ENCODE measurements around the gene KCNAB3. TPM values are rescaled to one million over a fixed set of nuclear protein-coding genes. Genes with fewer than 3 reads are reported as not detected.

Gene KCNAB3
- total RNA-seq, 1 donor from 2014 or later: 0.43 TPM

DNA sequence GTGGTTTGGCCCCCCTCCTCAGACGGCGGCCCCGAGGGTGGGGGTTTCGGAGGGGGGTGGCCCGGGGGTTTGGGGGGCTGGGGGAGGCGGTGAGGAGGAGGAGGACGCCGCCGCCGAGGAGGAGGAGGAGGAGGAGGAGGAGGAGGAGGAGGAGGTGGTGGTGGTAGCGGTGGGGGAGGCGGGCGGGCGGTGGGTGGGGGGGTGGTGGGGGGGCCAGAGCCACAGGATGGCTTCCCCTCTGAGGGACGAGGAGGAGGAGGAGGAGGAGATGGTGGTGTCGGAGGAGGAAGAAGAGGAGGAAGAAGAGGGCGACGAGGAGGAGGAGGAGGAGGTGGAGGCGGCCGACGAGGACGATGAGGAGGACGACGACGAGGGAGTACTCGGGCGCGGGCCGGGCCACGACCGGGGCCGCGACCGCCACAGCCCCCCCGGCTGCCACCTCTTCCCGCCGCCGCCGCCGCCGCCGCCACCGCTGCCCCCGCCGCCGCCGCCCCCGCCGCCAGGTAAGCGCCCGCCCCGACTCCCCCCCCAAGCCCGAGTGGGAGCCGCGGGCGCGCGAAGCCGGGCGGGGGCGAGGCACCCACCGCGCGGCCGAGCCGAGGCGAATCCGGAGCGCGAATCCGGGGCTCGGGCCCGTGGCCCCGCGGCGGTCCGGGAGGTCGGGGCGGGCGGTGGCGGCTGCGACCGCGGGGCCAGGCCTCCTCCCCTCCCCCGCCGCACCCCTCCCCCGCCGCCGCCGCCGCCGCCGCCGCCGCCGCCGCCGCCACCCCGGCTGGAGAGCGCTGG is 44.9 kb downstream of the KCNAB3 start:
- no peak for DNase-seq (ENCODE audit: low spot score)
- intact Hi-C loops (cut with DNase I): loop anchor here (5.0 kb wide), 1 partner anchor 42 kb away; no protein-coding TSS in a partner anchor

DNA sequence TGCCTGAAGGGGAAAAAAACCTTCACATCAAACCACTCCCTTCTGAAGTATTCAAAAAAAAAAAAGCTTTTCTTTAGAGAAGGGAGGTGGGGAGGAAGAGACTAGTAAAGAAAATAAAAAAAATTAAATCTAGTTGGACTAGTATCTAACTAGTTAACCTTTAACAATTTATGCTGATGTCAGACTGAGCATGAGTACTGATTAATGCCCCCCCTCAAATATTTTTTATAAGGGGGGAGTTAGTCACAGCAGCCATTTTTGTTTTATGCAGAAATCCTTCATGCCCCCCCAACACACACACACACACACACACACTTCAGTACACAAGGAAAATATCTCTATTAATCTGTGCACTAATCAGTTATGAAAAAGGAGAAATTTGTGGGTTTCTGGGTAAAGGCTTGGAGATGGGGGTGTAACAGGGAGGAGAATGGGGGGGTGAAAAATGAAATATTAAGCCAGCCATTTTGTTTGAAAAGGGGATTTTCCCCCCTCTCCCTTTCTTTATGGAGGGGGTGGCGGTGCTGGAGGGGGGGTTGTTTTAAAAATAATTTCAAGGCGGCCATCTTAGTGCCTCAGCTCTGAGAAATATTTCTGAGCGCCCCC is 45.8 kb downstream of the KCNAB3 start:
- DNase-seq (ENCODE audit: low spot score): no peak
- intact Hi-C loops (cut with DNase I): no loop called here

DNA sequence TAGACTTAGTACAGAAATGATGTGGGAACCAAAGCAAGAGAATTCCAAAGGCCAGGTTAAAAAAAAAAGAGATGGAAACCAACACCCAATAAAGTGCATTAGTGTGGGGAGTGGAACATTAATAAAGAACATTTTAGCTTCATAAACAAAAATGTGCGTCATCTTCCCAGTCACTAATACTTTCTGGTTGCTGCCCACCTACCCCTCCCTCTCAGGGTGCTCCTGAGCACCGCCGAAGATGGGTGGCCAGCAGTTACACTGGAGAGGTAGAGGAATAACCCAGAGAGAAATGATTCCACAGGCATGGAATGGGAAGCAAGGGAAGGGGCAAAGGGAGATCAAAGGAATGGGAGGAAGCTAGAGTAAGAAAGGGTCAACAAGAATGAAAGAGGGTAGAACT is 47.0 kb downstream of the KCNAB3 start:
- no peak for DNase-seq (ENCODE audit: low spot score)
- intact Hi-C loops (cut with DNase I): no loop called here

DNA sequence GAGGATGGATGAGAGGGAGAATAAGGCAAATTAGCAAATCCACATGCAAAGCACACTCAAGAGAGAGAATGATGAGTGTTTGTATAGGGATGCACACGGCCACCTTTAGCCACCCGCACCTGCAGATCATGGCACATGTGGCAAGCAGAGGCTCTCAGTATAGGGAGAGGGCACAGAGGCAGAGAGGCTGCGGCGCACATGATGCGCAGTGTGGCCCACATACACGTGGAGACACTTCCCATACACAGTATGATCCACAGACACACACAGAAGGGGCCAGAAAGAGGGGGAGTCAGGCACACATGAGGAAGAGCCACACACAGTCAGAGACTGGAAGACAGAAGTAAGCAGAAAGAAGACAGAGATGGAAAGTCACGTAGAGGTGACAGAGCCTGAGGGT is 47.6 kb downstream of the KCNAB3 start:
- intact Hi-C loops (cut with DNase I): no loop called here

DNA sequence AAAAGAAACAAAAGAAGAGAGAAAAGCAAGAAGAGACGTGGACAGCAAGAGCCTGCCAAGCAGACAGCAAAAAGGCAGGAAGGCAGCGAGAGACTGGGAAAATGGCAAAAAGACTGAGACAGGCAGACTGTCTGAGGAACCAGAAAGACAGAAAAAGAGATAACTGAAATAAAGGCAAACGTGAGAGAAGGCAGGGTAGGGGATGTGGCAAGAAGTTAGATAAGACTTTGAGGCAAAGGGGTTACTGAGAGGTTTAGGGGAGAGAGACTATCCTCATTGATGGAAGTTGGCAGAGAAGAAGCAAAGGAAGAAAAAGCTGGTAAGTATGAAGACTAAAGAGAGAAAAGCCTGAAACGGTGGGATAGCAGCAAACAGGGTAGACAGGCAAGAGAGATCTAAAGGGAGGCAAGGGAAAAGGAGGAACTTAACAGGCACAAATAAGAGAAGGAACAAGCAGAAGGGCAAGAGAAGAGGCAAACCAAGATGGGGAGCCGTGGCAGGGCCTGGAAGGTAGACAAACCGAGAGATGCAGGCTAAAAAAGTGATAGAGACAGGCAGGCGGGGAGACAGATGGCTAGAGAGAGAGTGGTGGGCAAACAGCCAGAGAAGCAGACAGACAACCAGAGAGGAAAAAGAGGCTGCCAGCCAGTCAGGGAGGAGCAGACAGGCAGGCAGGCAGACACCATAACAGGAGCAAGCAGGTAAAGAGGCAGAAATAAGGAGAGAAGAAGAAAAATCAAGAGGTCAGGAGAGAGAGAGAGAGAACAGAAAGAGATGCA is 48.2 kb downstream of the KCNAB3 start:
- DNase-seq (ENCODE audit: low spot score): no peak
- intact Hi-C loops (cut with DNase I): no loop called here

More for the DNA sequence above, 47.6 kb downstream of the KCNAB3 start:
- DNase-seq (ENCODE audit: low spot score): no peak

DNA sequence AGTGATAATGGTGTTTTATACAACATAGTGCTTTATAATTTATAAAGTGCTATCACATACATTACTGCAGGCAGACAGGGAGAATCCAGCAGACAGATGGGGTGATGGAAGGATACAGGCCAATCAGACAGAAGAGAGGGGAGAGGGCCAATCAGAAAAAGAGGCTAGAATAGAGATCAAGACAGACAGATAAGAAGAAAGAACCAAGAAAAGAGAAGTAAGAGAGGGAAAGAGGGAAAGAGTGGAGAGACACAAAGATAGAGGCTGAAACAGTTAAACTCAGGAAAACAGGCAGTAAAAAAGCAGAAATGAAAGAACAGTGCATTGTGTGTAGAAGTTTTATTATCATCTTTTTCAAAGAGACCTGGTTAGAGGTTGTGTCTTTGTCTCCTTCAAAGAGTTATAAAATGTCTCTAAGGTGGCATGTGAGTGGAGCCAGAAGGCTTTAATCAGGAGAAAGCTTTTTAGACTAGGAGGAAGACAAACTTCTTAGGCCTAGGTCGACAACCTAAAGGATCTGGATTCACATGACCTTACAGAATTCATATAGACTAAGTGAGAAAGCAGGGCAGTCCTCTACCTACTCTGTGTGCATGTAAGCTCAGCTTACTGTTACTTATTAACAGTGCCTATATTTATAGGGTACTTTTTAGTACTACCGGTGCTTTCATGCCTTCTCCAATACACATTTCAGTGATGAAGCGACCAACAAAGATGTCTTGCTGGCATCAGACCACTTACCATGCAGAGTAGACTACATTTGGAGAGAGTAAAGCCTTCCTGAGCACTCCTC is 49.4 kb downstream of the KCNAB3 start:
- DNase-seq (ENCODE audit: low spot score): no peak
- intact Hi-C loops (cut with DNase I): no loop called here

DNA sequence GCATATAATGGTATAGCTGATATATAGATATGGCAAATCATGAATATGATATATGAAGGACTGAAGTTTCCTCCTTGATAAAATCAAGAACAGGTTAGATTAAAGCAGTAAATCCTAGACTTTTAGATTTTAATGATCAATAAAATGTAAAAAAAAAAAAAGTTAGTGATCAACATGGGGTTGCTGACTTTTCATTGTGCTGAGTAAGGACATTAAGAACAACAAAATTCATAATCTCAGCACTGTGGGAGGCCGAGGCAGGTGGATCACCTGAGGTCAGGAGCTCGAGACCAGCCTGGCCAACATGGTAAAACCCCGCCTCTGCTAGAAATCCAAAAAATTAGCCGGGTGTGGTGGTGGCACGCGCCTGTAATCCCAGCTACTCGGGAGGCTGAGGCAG is 51.4 kb downstream of the KCNAB3 start:
- DNase-seq (ENCODE audit: low spot score): no peak
- intact Hi-C loops (cut with DNase I): no loop called here

GRCh38 chr17:7875804-7876370 is 53.8 kb downstream of the KCNAB3 start:
- intact Hi-C loops (cut with DNase I): no loop called here

GRCh38 chr17:7873051-7873450 is 56.6 kb downstream of the KCNAB3 start:
- intact Hi-C loops (cut with DNase I): no loop called here
- no peak for DNase-seq (ENCODE audit: low spot score)

More at GRCh38 chr17:7875804-7876370, 53.8 kb downstream of the KCNAB3 start:
- no peak for DNase-seq (ENCODE audit: low spot score)

Other genes starting within 250 kb of the KCNAB3 start
- 17.5 TPM for gene TP53, start 242.4 kb downstream of the KCNAB3 start, total RNA-seq
- 3.2 TPM for gene WRAP53, start 241.4 kb downstream of the KCNAB3 start, total RNA-seq
- gene EFNB3, start 224.7 kb downstream of the KCNAB3 start, total RNA-seq: 0.78 TPM
- 0.16 TPM for gene DNAH2, start 212.1 kb downstream of the KCNAB3 start, total RNA-seq
- 22.1 TPM for gene KDM6B, start 95.6 kb downstream of the KCNAB3 start, total RNA-seq
- gene TMEM88, start 74.8 kb downstream of the KCNAB3 start, total RNA-seq: 14.7 TPM
- 68.8 TPM for gene NAA38, start 72.3 kb downstream of the KCNAB3 start, total RNA-seq
- gene CYB5D1, start 71.9 kb downstream of the KCNAB3 start, total RNA-seq: 12.2 TPM
- gene CHD3, start 41.1 kb downstream of the KCNAB3 start, total RNA-seq: 14.2 TPM
- gene RNF227, start 13.6 kb downstream of the KCNAB3 start, total RNA-seq: 1.00 TPM
- gene TRAPPC1, start 2.1 kb upstream of the KCNAB3 start, total RNA-seq: 114 TPM
- 12.0 TPM for gene CNTROB, start 2.4 kb upstream of the KCNAB3 start, total RNA-seq
- not detected for gene GUCY2D, start 72.8 kb upstream of the KCNAB3 start, total RNA-seq
- not detected for gene ALOX15B, start 109.2 kb upstream of the KCNAB3 start, total RNA-seq
- gene ALOX12B, start 157.9 kb upstream of the KCNAB3 start, total RNA-seq: not detected
- not detected for gene ALOXE3, start 188.7 kb upstream of the KCNAB3 start, total RNA-seq
- 0.65 TPM for gene HES7, start 194.2 kb upstream of the KCNAB3 start, total RNA-seq
- gene PER1, start 222.5 kb upstream of the KCNAB3 start, total RNA-seq: 47.8 TPM
- 63.9 TPM for gene VAMP2, start 233.1 kb upstream of the KCNAB3 start, total RNA-seq
- gene TMEM107, start 246.5 kb upstream of the KCNAB3 start, total RNA-seq: 8.7 TPM